ENCODE data around the gene ANKRD63. TPM values are rescaled to one million over a fixed set of nuclear protein-coding genes. Genes with fewer than 3 reads are reported as not detected.

Gene ANKRD63
- total and polyA plus RNA-seq, 9 of the 15 experiments (the other 6 are each of a cell fraction or from before 2014, with no cell fraction given), result 1.3 to 2.0 (median 1.8) TPM; not detected in 6

- TF ChIP-seq ZBTB9 (CRISPR knock-in tag; IDR thresholded peaks at IDR 0.05), result peak; percentile 77
- 0 out of 2 replicates have a peak, but pooled peaks have one; percentile 22 for TF ChIP-seq KLF1 (tag; IDR thresholded peaks at IDR 0.05)
- peak; percentile 38; the same call in 1 of the 2 replicates for TF ChIP-seq CREB3L1 (IDR thresholded peaks at IDR 0.05; ENCODE audit: borderline replicate concordance, low read depth)
- 0 out of 2 replicates have a peak, but pooled peaks have one; percentile 32 for TF ChIP-seq GMEB1 (CRISPR knock-in tag; IDR thresholded peaks at IDR 0.05)
- peak; percentile 43; the same call in 1 of the 2 replicates for TF ChIP-seq CBFB (CRISPR knock-in tag; IDR thresholded peaks at IDR 0.05)
- TF ChIP-seq NELFE (IDR thresholded peaks at IDR 0.05; ENCODE audit: insufficient read depth, insufficient read length), result no peak
- no peak for TF ChIP-seq PBX2 (CRISPR knock-in tag; IDR thresholded peaks at IDR 0.05; ENCODE audit: low read depth)
- no peak for TF ChIP-seq PBX2 (tag; conservative IDR thresholded peaks at IDR 0.05; ENCODE audit: low read depth)
- TF ChIP-seq ATF7 (IDR thresholded peaks at IDR 0.05), result peak; percentile 39; the same call in 1 of the 2 replicates
- TF ChIP-seq HDAC1 (IDR thresholded peaks at IDR 0.05), result peak in 1 of 2 experiments; percentile 18; a peak in 1 of 4 replicates
- peak; percentile 55; the same call in 1 of the 2 replicates for TF ChIP-seq E2F3 (CRISPR knock-in tag; IDR thresholded peaks at IDR 0.05)
- no peak for TF ChIP-seq JUNB (CRISPR knock-in tag; conservative IDR thresholded peaks at IDR 0.05)
- TF ChIP-seq PHF8 (IDR thresholded peaks at IDR 0.05; ENCODE audit: borderline replicate concordance, low read length), result peak; percentile 32; the same call in 1 of the 2 replicates
- TF ChIP-seq ZBTB5 (IDR thresholded peaks at IDR 0.05), result no peak
Measured at GRCh38 chr15:40282147-40282868, 556 bp downstream of the ANKRD63 start (continued).

All from K562 (cell line).